M059J (cell line): ENCODE results near the gene TPT1. TPM values are rescaled to one million over a fixed set of nuclear protein-coding genes. Genes with fewer than 3 reads are reported as not detected.
A peak's percentile ranks its signal among the peaks of the same experiment; 100 is the strongest.
"Not testable (repeated sequence)": the region's sequence is repeated elsewhere in the genome, so short reads cannot be mapped to it uniquely, and the experiment has no call there.

Experiments used
- DNase-seq: peaks from one replicate; pipeline ENCODE4 v3.0.0-alpha.2; 2012; ENCODE audit warnings: low read depth
- total RNA-seq: library from RNA; depleted of rRNA; stranded (reverse); fragments of >200 nt; shearing (Covaris generic); gene quantifications from 2 replicates; pipeline ENCODE4 v1.2.3, GENCODE V29; 2014; rRNA removed

Gene TPT1
- 1,259 and 1,419 TPM in 2 replicates for total RNA-seq

DNA sequence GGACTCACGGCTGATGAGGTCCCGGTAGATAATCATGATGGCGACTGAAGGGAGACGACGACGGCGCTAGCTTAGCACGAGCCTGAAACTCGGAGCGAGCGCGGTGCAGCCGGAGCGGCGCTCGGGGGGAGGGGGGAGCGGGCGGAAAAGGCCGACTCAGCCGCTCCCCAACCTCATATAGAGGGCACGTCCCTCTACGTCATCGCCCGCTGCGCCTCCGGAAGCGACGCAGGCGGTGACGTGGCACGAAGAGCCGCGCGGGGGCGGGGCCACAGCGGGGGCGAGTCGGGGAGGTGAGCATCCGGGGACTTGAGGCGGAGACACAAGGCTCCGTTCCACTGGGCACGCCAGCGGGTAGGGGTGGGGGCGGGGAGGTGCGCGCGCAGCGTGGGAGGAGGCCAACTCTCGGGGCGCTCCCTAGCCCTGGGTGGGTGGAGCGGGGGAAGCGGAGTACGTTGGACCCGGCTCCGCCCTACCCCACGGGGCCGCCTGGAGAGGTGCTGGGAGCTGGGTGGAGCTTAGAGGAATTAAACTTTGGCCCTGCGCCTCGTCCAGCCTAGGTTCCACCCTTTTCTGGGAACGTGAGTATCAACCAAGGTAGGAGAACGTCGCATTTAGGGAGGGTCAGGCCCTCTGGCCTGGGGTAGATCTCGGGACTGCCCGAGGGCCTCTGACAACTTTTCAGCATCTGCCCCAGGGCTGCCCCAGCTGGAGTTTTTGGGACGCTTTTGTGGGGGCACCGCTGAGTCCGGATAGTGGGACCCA lies at the start of gene TPT1:
TSS of gene TPT1 (minus strand) at position 150 of the 765 bp plus-strand sequence. CDS start at position 36, 114 bp downstream.
- peak; percentile 95 for DNase-seq

DNA sequence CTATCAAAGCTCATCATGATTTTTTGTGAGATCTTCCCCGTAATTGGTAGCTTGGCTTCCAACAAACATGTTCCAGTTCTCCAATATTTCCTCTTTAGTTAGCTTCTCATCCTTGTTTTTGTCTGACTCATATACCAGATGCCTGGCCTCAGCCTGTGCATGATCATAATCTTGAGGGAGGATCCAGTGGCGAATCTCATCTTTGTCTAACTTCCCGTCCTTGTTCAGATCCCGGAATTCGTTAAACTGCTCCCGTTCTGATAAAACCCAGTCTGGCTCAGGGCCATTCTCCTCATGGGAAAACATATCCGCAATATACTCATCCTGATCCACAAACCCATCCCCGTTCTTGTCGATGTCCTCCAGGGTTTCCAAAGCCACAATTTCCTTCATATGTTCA lies 49.4 kb upstream of the TPT1 start:
- DNase-seq = not testable (repeated sequence)

DNA sequence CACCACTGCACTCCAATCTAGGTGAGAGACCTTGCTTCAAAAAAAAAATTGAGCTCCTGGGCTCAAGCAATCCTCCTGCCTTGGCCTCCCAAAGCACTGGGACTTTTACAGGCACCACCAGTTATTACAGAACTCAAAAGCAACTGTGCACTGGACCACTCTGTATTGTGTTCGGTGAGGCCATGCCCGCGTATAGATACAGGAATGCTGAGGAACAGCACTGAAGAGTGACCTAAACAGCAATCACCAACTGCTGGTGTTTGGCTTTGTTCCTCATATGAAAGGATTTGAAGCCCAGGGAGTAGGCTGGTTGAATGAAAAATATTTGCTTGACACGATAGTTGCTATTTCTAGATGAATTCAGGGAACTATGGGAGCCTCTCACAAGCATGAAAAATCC lies 47.7 kb upstream of the TPT1 start:
- no peak for DNase-seq

DNA sequence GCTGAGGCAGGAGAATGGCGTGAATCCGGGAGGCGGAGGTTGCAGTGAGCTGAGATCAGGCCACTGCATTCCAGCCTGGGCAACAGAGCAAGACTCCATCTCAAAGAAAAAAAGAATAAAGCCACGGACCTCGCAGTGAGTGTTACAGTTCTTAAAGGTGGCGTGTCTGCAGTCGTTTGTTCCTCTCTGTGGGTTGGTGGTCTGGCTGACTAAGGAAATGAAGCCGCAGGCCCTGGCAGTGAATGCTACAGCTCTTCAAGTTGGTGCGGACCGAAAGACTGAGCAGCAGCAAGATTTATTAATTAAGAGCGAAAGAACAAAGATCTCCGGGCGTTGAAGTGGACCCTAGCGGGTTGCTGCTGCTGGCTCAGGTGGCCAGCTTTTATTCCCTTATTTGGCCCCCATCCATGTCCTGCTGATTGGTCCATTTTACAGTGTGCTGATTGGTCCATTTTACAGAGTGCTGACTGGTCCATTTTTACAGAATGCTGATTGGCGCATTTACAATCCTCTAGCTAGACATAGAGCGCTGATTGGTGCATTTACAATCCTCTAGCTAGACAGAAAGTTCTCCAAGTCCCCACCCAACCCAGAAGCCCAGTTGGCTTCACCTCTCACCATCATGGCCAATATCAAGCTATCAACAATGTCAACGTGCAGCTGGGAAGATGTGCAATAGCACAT lies 46.1 kb upstream of the TPT1 start:
- DNase-seq = not testable (repeated sequence)

DNA sequence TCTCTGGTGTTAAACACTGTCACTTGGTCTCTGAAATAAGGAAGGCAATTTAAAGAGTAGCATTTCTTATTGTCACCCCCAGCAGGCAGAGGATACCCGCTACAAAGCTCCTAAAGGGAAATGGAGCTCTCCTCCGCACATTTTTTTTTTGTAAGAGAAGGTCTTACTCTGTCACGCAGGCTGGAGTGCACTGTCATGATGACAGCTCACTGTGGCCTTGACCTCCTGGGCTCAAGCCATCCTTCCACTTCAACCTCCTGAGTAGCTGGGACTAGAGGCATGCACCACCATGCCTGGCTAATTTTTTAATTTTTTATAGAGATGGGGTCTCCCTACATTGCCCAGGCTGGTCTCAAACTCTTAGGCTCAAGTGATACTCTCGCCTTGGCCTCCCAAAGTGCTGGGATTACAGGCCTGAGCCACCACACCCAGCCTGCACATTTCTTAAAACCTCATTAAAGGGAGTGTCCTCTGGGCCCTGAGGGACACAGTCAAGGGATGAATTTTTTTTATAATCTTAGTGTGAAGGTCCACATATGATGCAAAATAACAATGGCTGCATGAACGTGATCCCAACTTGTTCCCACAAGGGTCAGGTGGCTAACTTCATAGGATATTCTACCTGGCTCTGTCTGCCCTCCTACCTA lies 45.0 kb upstream of the TPT1 start:
- no peak for DNase-seq

DNA sequence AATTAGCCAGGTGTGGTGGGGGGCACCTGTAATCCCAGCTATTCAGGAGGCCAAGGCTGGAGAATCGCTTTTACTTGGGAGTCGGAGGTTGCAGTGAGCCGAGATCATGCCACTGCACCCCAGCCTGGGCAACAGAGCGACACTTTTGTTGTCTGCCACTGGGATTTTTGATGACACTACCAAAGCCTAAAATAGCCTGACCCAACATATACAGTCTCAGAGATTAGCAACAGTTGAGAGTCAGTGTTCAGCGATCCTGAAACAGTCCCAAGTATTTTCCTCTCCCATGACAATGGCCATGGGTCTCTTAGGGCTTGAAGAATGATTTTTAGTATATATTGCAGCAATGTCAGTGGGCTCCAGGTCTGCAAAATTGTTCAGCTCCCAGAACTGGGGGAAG lies 44.3 kb upstream of the TPT1 start:
- DNase-seq = no peak

DNA sequence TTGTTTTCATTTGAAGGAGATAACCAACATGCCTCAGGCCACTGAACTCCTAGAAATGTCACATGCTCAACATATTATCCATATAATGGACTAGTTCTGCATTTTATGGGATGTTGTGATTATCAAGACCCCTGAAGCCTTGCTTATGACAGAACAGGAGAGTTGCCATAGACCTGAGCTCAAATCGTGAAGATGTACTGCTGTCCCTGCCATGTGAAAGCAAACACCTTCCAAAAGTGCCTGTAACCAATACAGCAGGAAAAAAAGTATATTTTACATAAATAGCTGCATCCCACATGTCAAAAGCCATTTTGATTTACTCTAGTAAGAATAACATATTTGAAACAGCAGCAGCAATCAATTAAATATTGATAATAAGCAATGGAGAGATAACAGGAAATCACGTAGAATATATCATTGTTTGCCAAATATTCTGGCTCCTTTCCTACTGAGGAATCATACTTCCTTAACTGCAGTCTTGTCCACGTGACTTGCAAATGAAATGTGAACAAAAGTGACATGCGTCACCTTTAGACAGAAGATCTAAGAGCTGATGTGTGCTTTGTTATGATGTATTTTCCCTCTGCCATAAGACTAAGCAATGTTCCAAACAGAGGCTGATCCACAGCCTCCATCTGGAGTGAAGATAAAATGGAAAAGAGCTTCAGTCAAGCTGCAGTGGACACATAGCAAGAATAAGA lies 43.6 kb upstream of the TPT1 start:
- no peak for DNase-seq

DNA sequence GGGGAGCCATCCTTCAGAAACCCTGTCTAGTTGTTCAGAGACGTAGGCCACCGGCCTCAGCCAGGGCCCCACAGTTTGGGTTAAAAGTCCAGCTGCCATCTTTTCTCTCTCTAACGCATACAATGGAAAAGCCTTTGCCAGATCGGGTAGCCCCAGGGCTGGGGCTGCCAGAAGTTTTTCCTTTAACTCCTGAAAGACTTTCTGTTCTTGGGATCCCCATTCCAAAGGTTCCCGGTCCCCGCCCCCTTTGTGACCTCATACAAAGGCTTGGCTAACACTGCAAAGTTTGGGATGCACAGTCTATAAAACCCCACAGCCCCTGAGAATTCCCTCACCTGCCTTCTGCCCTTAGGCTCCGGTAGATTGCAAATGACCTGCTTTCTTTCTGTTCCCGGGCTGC lies 41.8 kb upstream of the TPT1 start:
- not testable (repeated sequence) for DNase-seq

DNA sequence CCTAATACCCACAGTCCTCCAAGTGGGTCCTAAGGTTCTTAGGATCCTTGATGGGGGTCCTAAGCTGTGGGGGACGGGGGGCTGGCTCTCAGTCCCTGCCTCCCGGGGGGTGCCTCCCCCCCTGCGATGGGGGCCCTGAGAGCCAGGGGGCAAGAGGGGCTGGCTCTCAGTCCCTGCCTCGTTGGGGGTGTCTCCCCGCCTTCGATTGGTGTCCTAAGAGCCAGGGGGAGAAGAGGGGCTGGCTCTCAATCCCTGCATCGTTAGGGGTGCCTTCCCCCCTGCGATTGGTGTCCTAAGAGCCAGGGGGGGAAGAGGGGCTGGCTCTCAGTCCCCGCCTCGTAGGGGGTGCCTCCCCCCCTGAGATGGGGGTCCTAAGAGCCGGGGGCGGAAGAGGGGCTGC lies 40.2 kb upstream of the TPT1 start:
- DNase-seq = no peak

DNA sequence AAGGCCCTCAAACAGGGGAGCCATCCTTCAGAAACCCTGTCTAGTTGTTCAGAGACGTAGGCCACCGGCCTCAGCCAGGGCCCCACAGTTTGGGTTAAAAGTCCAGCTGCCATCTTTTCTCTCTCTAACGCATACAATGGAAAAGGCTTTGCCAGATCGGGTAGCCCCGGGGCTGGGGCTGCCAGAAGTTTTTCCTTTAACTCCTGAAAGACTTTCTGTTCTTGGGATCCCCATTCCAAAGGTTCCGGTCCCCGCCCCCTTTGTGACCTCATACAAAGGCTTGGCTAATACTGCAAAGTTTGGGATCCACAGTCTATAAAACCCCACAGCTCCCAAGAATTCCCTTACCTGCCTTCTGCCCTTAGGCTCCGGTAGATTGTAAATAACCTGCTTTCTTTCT lies 39.7 kb upstream of the TPT1 start:
- DNase-seq = not testable (repeated sequence)

DNA sequence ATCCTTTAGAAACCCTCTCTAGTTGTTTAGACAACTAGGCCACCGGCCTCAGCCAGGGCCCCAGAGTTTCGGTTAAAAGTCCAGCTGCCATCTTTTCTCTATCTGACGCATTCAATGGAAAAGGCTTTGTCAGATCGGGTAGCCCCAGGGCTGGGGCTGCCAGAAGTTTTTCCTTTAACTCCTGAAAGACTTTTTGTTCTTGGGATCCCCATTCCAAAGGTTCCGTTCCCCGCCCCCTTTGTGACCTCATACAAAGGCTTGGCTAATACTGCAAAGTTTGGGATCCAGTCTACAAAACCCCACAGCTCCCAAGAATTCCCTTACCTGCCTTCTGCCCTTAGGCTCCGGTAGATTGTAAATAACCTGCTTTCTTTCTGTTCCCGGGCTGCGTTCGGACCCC lies 38.5 kb upstream of the TPT1 start:
- DNase-seq = not testable (repeated sequence)

DNA sequence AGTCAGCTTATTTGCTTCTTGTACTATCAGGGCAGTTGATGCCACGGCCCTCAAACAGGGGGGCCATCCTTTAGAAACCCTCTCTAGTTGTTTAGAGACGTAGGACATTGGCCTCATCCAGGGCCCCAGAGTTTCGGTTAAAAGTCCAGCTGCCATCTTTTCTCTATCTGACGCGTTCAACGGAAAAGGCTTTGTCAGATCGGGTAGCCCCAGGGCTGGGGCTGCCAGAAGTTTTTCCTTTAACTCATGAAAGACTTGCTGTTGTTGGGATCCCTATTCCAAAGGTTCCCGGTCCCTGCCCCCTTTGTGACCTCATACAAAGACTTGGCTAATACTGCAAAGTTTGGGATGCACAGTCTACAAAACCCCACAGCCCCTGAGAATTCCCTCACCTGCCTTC lies 37.8 kb upstream of the TPT1 start:
- DNase-seq = not testable (repeated sequence)

DNA sequence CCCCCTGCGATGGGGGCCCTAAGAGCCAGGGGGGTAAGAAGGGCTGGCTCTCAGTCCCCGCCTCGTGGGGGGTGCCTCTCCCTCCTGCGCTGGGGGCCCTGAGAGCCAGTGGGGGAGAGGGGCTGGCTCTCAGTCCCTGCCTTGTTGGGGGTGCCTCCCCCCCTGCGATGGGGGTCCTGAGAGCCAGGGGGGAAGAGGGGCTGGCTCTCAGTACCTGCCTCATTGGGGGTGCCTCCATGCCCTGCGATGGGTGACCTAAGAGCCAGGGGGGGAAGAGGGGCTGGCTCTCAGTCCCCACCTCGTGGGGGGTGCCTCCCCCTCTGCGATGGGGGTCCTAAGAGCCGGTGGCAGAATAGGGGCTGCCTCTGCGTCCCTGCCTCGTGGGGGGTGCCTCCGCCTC lies 36.3 kb upstream of the TPT1 start:
- DNase-seq = not testable (repeated sequence)

DNA sequence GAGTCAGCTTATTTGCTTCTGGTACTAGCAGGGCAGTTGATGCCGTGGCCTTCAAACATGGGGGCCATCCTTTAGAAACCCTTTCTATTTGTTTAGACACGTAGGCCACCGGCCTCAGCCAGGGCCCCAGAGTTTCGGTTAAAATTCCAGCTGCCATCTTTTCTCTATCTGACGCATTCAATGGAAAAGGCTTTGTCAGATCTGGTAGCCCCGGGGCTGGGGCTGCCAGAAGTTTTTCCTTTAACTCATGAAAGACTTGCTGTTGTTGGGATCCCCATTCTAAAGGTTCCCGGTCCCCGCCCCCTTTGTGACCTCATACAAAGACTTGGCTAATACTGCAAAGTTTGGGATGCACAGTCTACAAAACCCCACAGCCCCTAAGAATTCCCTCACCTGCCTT lies 35.7 kb upstream of the TPT1 start:
- not testable (repeated sequence) for DNase-seq

DNA sequence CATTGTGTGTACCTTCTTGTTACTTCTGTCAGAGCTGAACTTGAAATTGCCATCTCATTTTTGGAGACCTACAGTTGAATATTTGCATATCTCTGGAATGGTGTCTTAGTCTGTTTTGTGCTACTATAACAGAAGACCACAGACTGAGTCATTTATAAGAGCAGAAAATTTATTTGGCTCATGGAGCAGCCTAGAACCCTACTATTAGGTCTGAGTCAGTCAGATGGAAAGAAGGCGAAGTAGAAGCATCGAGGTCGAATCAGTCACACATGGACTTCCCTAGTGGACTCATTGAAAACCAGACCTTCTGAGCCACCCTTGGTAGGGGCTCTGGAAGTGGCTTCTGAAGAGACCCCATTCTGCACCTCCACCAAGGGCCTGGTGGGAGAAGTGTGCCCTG lies 33.9 kb upstream of the TPT1 start:
- DNase-seq = peak; percentile 45

DNA sequence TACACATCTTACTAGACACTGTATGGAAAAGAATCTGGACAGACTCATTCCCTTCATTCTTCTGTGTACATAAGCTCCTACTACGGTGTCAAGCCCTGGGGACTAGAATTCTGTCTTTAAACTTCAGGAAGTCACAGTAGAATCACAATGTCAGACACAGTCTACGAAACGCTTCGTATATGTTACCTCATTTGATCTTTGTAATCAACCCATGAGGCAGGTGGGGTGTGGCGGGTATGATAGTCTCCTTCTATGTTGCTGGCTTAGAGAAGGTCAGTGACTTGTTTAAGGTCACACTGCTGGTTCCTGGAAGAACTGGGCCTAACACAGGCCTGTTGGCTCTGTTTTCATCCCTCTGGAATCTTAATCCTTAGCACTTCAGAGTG lies 32.2 kb upstream of the TPT1 start:
- DNase-seq = no peak

DNA sequence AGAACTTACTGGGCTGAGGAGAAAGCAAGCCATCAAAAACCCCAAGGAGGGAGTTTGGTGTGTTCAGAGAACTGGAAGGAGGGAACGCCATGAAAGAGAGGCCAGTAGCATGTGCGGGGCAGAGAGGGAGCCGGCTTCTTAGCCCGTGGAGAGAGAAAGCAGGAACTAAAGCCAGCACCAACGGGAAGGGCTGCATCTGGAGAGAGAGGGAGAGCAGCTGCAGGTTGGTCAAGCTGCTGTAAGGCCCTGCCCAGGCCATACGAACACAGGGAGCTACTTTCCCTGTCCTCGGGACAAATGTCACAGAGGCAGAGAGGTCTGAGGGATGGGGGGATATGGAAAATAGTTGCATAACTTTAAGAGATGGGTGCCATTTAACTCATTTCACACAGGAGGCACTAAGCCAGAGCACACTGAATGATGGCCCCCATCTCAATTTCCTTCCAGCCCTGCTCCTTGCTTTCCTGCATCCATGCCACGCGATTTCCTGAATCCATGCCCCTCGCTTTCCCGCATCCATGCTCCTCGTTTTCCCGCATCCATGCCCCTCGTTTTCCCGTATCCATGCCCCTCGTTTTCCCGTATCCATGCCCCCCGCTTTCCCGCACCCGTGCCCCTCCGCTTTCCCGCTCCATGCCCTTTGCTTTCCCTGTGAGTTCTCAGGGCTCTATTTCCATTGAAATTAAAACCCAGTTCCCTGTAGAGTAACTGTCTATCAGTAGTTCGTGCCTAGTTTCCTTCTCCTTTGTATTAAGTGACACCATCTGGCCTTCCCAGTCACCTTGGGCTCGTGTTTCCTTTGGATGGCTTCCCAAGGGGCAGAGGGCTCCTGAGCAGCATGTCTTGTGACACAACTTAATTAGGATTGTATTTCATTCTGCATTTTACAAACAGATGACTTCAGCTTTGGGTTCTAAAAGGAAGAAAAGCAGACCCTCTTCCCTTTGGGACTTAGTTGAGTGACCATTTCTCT lies 31.5 kb upstream of the TPT1 start:
- no peak for DNase-seq

DNA sequence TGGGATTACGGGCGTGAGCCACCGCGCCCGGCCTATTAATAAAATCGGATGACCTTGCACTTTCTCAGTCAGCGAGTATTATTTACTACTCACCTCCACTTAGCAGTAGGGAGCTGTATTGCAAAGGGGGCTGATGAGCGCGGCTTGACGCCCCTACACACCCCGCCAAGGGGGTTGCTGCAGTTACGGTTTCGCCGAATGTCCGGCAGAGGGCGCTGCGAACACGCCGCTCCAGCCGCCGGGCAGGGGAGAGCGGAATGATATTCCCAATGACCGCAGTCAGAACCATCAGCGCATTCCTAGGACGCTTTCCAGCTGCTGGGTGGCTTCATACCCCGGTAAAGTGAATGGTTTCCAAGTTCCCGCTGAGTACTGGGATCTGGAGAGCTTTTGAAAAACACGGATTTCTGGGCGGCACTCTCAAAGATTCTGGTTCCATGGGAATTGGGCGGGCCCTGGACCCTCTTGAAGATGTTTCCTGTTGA lies 30.0 kb upstream of the TPT1 start:
- peak; percentile 70 for DNase-seq

DNA sequence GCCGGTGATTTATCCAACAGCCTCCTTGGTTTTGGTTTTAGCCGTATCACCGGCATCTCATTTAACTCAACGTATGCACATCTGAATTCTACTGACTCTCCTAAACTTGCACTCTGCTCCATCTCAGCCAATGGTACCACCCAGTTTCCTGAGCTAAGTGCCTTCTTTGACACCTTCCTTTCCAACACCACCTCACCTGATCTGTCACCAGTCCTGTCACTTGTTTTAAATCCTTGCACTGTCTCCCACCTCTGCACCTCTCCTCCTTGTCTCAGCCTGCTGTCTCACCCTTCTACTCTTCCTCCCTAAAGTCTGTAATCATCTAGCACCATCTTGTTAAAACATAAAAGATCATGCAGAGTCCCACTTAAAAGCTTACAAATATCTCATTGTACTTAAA lies 28.1 kb upstream of the TPT1 start:
- no peak for DNase-seq

DNA sequence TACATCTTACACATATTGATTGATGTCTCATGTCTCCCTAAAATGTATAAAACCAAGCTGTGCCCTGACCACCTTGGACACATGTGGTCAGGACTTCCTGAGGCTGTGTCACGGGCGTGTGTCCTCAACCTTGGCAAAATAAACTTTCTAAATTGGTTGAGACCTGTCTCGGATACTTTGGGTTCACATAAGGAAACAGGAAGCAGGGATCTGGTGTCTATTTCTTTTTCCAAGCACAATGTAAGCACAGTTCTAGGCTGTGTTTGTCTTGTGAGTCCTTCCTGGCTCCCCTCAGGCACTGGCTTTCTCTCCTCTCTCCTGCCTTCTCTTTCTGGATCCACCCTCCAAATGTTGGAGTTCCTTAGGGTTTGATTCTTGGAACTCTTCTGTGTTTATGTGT lies 27.6 kb upstream of the TPT1 start:
- DNase-seq = no peak

DNA sequence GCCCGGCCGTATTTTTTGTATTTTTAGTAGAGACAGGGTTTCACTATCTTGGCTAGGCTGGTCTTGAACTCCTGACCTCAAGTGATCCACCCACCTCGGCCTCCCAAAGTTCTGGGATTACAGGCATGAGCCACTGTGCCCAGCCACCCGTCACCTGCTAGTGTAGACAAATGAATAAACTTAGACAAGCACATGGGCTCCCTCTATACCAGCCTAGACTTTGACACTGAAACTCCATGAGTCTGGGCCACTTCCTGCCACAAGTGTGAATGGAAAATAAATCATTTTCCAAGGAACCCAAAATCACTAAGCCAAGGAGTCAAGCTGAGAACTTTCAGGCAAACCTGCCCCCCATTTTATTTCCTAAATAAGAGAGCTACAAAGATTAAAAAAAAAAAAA lies 27.0 kb upstream of the TPT1 start:
- no peak for DNase-seq
